Transverse colon (tissue), 4 donors: ENCODE measurements around the gene IST1. TPM values are rescaled to one million over a fixed set of nuclear protein-coding genes. Genes with fewer than 3 reads are reported as not detected.
A peak's percentile ranks its signal among the peaks of the same experiment; 100 is the strongest.

Experiments
- DNase-seq: peaks from one replicate; pipeline ENCODE4 v3.0.0-alpha.2; 2019
- H3K27ac ChIP-seq, 4 donors: fragments of 200-600 bp; sonication (generic); 2 replicates each; pipeline ENCODE4 v1.5.1; 2016 to 2018; ENCODE audit warnings: inconsistent platforms in 4 of 4
- H3K27me3 ChIP-seq: fragments of 200-600 bp; sonication (generic); 2 replicates; pipeline ENCODE4 v1.5.1; 2017; ENCODE audit warnings: inconsistent platforms
- H3K36me3 ChIP-seq, 4 donors: fragments of 200-600 bp; sonication (generic); 2 replicates each; pipeline ENCODE4 v1.5.1; 2017 to 2019; ENCODE audit warnings: inconsistent platforms in 4 of 4
- H3K4me1 ChIP-seq, 4 donors: fragments of 200-600 bp; sonication (generic); 2 replicates each; pipeline ENCODE4 v1.5.1; 2017 to 2020; ENCODE audit warnings: inconsistent platforms in 4 of 4
- H3K4me3 ChIP-seq, 4 donors: fragments of 200-600 bp; sonication (generic); 1 replicate in 1 of 4; 2 replicates in 3 of 4; pipeline versions ENCODE4 v1.5.1 to v1.6.1; 2017 to 2019; ENCODE audit warnings: inconsistent platforms in 4 of 4
- H3K9me3 ChIP-seq, 2 donors: fragments of 200-600 bp; sonication (generic); 2 replicates each; pipeline ENCODE4 v1.5.1; 2017 to 2019; ENCODE audit warnings: inconsistent platforms in 2 of 2
- CTCF ChIP-seq, 5 experiments: fragments of 200-600 bp in 3 of 5; fragments of 450-650 bp in 2 of 5; sonication (generic) in 3 of 5; IDR thresholded peaks; 1 replicate in 2 of 5; 2 replicates in 3 of 5; pipeline ENCODE4 v1.5.1; 2016 to 2017; ENCODE audit warnings: antibody characterized with exemption in 5 of 5, inconsistent platforms in 3 of 5, mild to moderate bottlenecking in 2 of 5, moderate library complexity in 1 of 5
- EP300 ChIP-seq: sonication (generic); formaldehyde crosslinking; IDR thresholded peaks from one replicate; pipeline ENCODE4 v1.6.1; 2017; ENCODE audit warnings: antibody characterized with exemption, low read depth
- POLR2A ChIP-seq: fragments of 450-650 bp; IDR thresholded peaks from one replicate; pipeline ENCODE4 v1.6.1; 2016; ENCODE audit warnings: antibody characterized with exemption, mild to moderate bottlenecking, moderate library complexity
- POLR2AphosphoS5 ChIP-seq, 3 donors: sonication (generic); formaldehyde crosslinking; IDR thresholded peaks; one replicate each; pipeline ENCODE4 v1.6.1; 2016; ENCODE audit warnings: antibody characterized with exemption in 3 of 3
- WGBS, 2 donors: methylation state at CpG; one replicate each; pipeline ENCODE4 v1.1.5; 2018; ENCODE audit warnings: low coverage in 1 of 2; 5-methylcytosine and 5-hydroxymethylcytosine counted together
- in situ Hi-C, 4 donors: fragments of 200-750 bp; cut with MboI; loops; one replicate each; pipeline versions ENCODE4 v1.15.0 to v1.15.1; 2017; ENCODE audit warnings: low sequenced_read_pairs in 3 of 4, low pct_ligation_motif_present in 1 of 4, low pct_unique_long_range_greater_than_20kb in 1 of 4
- intact Hi-C: fragments of 100-400 bp; cut with DNase I; formaldehyde crosslinking; loops from one replicate; pipeline ENCODE4 v1.15.1; 2023; ENCODE audit warnings: low total_unique reads
- total RNA-seq, 4 donors: library from RNA; depleted of rRNA; stranded (reverse); fragments of >200 nt; gene quantifications; one replicate each; pipeline ENCODE4 v1.1.0, GENCODE V29; 2016

Gene IST1
- total RNA-seq, 4 donors from 2014 or later = 200 to 303 (median 257) TPM

- in situ Hi-C loops (no loop called here), intact Hi-C loops (loop anchor here (10.0 kb wide), 1 partner anchor 171 kb away; the partner anchor contains the start of gene PHLPP2)
- peak; percentile 45 for DNase-seq
- Histone ChIP-seq H3K9me3 (no peaks in the 10 kb centered on the region), H3K4me1 (peaks cover 12 to 53% (median 42%) of the 10 kb centered on the region in 4 donors), H3K36me3 (no peaks in the 10 kb centered on the region), H3K27ac (peak overlapping the region; percentile 98 to 99 (median 98)), H3K27me3 (no peaks in the 10 kb centered on the region), H3K4me3 (peak overlapping the region; percentile 88 to 96 (median 92))
- TF ChIP-seq POLR2AphosphoS5 (IDR thresholded peaks at IDR 0.05) (peak in 2 of 3 donors; percentile 38 to 60), EP300 (no peak)
- 0 to 2% methylated on average over 5 to 28 of the region's 44 CpGs for WGBS, 2 donors
Measured at GRCh38 chr16:71895679-71896365, 491 bp downstream of the IST1 start.

- intact Hi-C loops = loop anchor here (10.0 kb wide), 1 partner anchor 172 kb away; the partner anchor contains the start of gene PHLPP2
- TF ChIP-seq POLR2A = no peak
- TF ChIP-seq POLR2AphosphoS5 (IDR thresholded peaks at IDR 0.05) = no peak
- TF ChIP-seq CTCF (IDR thresholded peaks at IDR 0.05) = no peak
- no peak for TF ChIP-seq EP300
- no peaks in the 10 kb centered on the region for H3K27me3 ChIP-seq
- peak overlapping the region in 3 of 4 donors; percentile 88 to 92 (median 91) for H3K4me3 ChIP-seq
- in situ Hi-C loops = no loop called here
- 32% methylated on average over 13 to 15 of the region's 15 CpGs for WGBS, 2 donors
- DNase-seq = no peak
- H3K4me1 ChIP-seq = peaks cover 12 to 63% (median 47%) of the 10 kb centered on the region in 4 donors
- H3K9me3 ChIP-seq = no peaks in the 10 kb centered on the region
- no peaks in the 10 kb centered on the region for H3K36me3 ChIP-seq
- H3K27ac ChIP-seq = peak overlapping the region; percentile 98 to 99 (median 98)
Measured at GRCh38 chr16:71896764-71897368, 1.5 kb downstream of the IST1 start.

- H3K27me3 ChIP-seq = no peaks in the 10 kb centered on the region
- no peaks in the 10 kb centered on the region for H3K9me3 ChIP-seq
- in situ Hi-C loops (no loop called here), intact Hi-C loops (loop anchor here (10.0 kb wide), 1 partner anchor 174 kb away; the partner anchor contains the start of gene PHLPP2)
- no peak overlapping the region for H3K27ac ChIP-seq
- H3K36me3 ChIP-seq = no peaks in the 10 kb centered on the region
- TF ChIP-seq EP300 (no peak), POLR2AphosphoS5 (IDR thresholded peaks at IDR 0.05) (no peak), POLR2A (no peak), CTCF (IDR thresholded peaks at IDR 0.05) (no peak)
- H3K4me3 ChIP-seq = no peak overlapping the region
- no peak for DNase-seq
- WGBS, 2 donors = 97 to 98% methylated on average over 4 of the region's 4 CpGs
- peaks cover 20 to 70% (median 42%) of the 10 kb centered on the region in 4 donors for H3K4me1 ChIP-seq
Measured at GRCh38 chr16:71899171-71899570, 3.8 kb downstream of the IST1 start.

GRCh38 chr16:71902656-71903365 is 7.5 kb downstream of the IST1 start:
- Histone ChIP-seq H3K4me3 (no peak overlapping the region), H3K27me3 (no peaks in the 10 kb centered on the region), H3K27ac (no peak overlapping the region), H3K4me1 (peaks cover 8 to 64% (median 27%) of the 10 kb centered on the region in 4 donors), H3K9me3 (no peaks in the 10 kb centered on the region), H3K36me3 (no peaks in the 10 kb centered on the region)
- TF ChIP-seq CTCF (IDR thresholded peaks at IDR 0.05) (no peak), POLR2AphosphoS5 (IDR thresholded peaks at IDR 0.05) (no peak), POLR2A (no peak), EP300 (no peak)
- no peak for DNase-seq
- in situ Hi-C loops (no loop called here), intact Hi-C loops (no loop called here)
- WGBS, 2 donors = 81 to 88% methylated on average over 4 to 5 of the region's 5 CpGs
